WTC11 (cell line): Measurements from ENCODE around the gene ASB4. TPM values are rescaled to one million over a fixed set of nuclear protein-coding genes. Genes with fewer than 3 reads are reported as not detected.

Source experiments
- ATAC-seq: fragments of 200-7000 bp; cut with Tn5 transposase; 2 replicates; pipeline ENCODE4 v1.10.0; 2021; ENCODE audit warnings: mild to moderate bottlenecking, moderate library complexity
- CTCF ChIA-PET: fragments of 300-600 bp; sonication (Branson Sonifier 250); formaldehyde crosslinking; loops from one replicate; lab custom pipeline; 2021; ENCODE audit warnings: antibody characterized with exemption; lab: Charles Lee
- POLR2A ChIA-PET: fragments of 350-600 bp; sonication (Branson Sonifier 250); formaldehyde crosslinking; loops from one replicate; lab custom pipeline; 2021; ENCODE audit warnings: antibody characterized with exemption; lab: Charles Lee
- DNase-seq: peaks from one replicate; pipeline ENCODE4 v3.0.0; 2021; ENCODE audit warnings: low spot score
- H3K27ac Mint-ChIP-seq: 2 replicates; pipeline ENCODE4 v1.8.0; 2021; ENCODE audit warnings: mixed read lengths
- H3K27me3 Mint-ChIP-seq: 2 replicates; pipeline ENCODE4 v1.8.0; 2021; ENCODE audit warnings: low read depth, mild to moderate bottlenecking, moderate library complexity, mixed read lengths
- H3K36me3 Mint-ChIP-seq: 2 replicates; pipeline ENCODE4 v1.8.0; 2021; ENCODE audit warnings: mixed read lengths
- H3K4me1 Mint-ChIP-seq: 2 replicates; pipeline ENCODE4 v1.8.0; 2022; ENCODE audit warnings: mixed read lengths
- H3K4me3 Mint-ChIP-seq: 2 replicates; pipeline ENCODE4 v1.8.0; 2021; ENCODE audit warnings: mild to moderate bottlenecking, moderate library complexity, mixed read lengths
- H3K9me3 Mint-ChIP-seq: 2 replicates; pipeline ENCODE4 v1.8.0; 2021; ENCODE audit warnings: mixed read lengths
- ATF3 ChIP-seq: sonication (generic); formaldehyde crosslinking; conservative IDR thresholded peaks from 2 replicates; pipeline ENCODE4 v1.8.1; 2022; ENCODE audit warnings: mild to moderate bottlenecking, missing genetic modification reagents
- ATF6 ChIP-seq: sonication (generic); formaldehyde crosslinking; IDR thresholded peaks from 2 replicates; pipeline ENCODE4 v1.8.1; 2023; ENCODE audit warnings: mild to moderate bottlenecking, missing genetic modification reagents
- CDX4 ChIP-seq: fragments of 250-450 bp; sonication (Bioruptor Pico); IDR thresholded peaks from 2 replicates; pipeline ENCODE4 v1.9.0; 2021; ENCODE audit warnings: moderate library complexity, mild to moderate bottlenecking, inconsistent platforms, borderline replicate concordance
- EMX1 ChIP-seq: fragments of 250-450 bp; sonication (Bioruptor Pico); IDR thresholded peaks from 2 replicates; pipeline ENCODE4 v1.8.0; 2021; ENCODE audit warnings: mild to moderate bottlenecking
- ERG ChIP-seq: fragments of 250-450 bp; sonication (Bioruptor Pico); IDR thresholded peaks from 2 replicates; pipeline ENCODE4 v1.8.0; 2021; ENCODE audit warnings: mild to moderate bottlenecking
- FOXJ3 ChIP-seq: sonication (generic); formaldehyde crosslinking; IDR thresholded peaks from 2 replicates; pipeline ENCODE4 v1.9.0; 2021; ENCODE audit warnings: missing genetic modification reagents, mild to moderate bottlenecking, borderline replicate concordance
- FOXK1 ChIP-seq: sonication (generic); formaldehyde crosslinking; IDR thresholded peaks from 2 replicates; pipeline ENCODE4 v1.8.0; 2022; ENCODE audit warnings: mild to moderate bottlenecking, moderate library complexity, missing genetic modification reagents
- IRF1 ChIP-seq: sonication (generic); formaldehyde crosslinking; IDR thresholded peaks from 2 replicates; pipeline ENCODE4 v1.8.0; 2023; ENCODE audit warnings: missing genetic modification reagents
- KAT7 ChIP-seq: sonication (generic); formaldehyde crosslinking; IDR thresholded peaks from 2 replicates; pipeline ENCODE4 v1.8.1; 2023; ENCODE audit warnings: missing genetic modification reagents, mild to moderate bottlenecking, borderline replicate concordance
- MXD4 ChIP-seq: fragments of 250-450 bp; sonication (Bioruptor Pico); IDR thresholded peaks from 2 replicates; pipeline ENCODE4 v1.8.0; 2021; ENCODE audit warnings: mild to moderate bottlenecking, moderate library complexity, borderline replicate concordance
- MYBL2 ChIP-seq: sonication (generic); formaldehyde crosslinking; IDR thresholded peaks from 2 replicates; pipeline ENCODE4 v1.8.1; 2023; ENCODE audit warnings: mild to moderate bottlenecking, moderate library complexity, missing genetic modification reagents
- NFATC4 ChIP-seq: fragments of 250-450 bp; sonication (Bioruptor Pico); IDR thresholded peaks from 2 replicates; pipeline ENCODE4 v1.9.0; 2021; ENCODE audit warnings: mild to moderate bottlenecking
- NFE2L1 ChIP-seq: sonication (generic); formaldehyde crosslinking; IDR thresholded peaks from 2 replicates; pipeline ENCODE4 v1.8.1; 2023; ENCODE audit warnings: missing genetic modification reagents
- NR3C1 ChIP-seq: sonication (generic); formaldehyde crosslinking; conservative IDR thresholded peaks from 2 replicates; pipeline ENCODE4 v1.8.1; 2023; ENCODE audit warnings: low read depth, mild to moderate bottlenecking, missing genetic modification reagents
- PRDM15 ChIP-seq: sonication (generic); formaldehyde crosslinking; IDR thresholded peaks from 2 replicates; pipeline ENCODE4 v1.8.0; 2022; ENCODE audit warnings: missing genetic modification reagents
- PRRX2 ChIP-seq: fragments of 250-450 bp; sonication (Bioruptor Pico); IDR thresholded peaks from 2 replicates; pipeline ENCODE4 v1.8.0; 2021; ENCODE audit warnings: mild to moderate bottlenecking
- SOX15 ChIP-seq: fragments of 250-450 bp; sonication (Bioruptor Pico); IDR thresholded peaks from 2 replicates; pipeline ENCODE4 v1.9.0; 2021; ENCODE audit warnings: mild to moderate bottlenecking
- TP53 ChIP-seq: sonication (generic); formaldehyde crosslinking; IDR thresholded peaks from 2 replicates; pipeline ENCODE4 v1.8.1; 2023; ENCODE audit warnings: mild to moderate bottlenecking, missing genetic modification reagents
- USF2 ChIP-seq: sonication (generic); formaldehyde crosslinking; IDR thresholded peaks from 2 replicates; pipeline ENCODE4 v1.8.1; 2023; ENCODE audit warnings: mild to moderate bottlenecking, missing genetic modification reagents, moderate library complexity
- ZNF219 ChIP-seq: sonication (generic); formaldehyde crosslinking; IDR thresholded peaks from 2 replicates; pipeline ENCODE4 v1.8.0; 2023; ENCODE audit warnings: missing genetic modification reagents, mild to moderate bottlenecking, borderline replicate concordance
- ZNF281 ChIP-seq: sonication (generic); formaldehyde crosslinking; IDR thresholded peaks from 2 replicates; pipeline ENCODE4 v1.8.0; 2023; ENCODE audit warnings: mild to moderate bottlenecking, missing genetic modification reagents
- ZNF423 ChIP-seq: fragments of 250-450 bp; sonication (Bioruptor Pico); IDR thresholded peaks from 2 replicates; pipeline ENCODE4 v2.1.2; 2022; ENCODE audit warnings: mild to moderate bottlenecking, moderate library complexity
- total RNA-seq: library from RNA; stranded (reverse); gene quantifications from 3 replicates; pipeline ENCODE4 v1.2.3, GENCODE V29; 2021

ASB4 gene
- total RNA-seq, 1 experiment from 2014 or later = not detected

GRCh38 chr7:95537468-95537867 is 51.7 kb downstream of the ASB4 start:
- no peaks in the 10 kb centered on the region for H3K4me1 Mint-ChIP-seq
- H3K36me3 Mint-ChIP-seq = no peaks in the 10 kb centered on the region
- no peak overlapping the region for H3K4me3 Mint-ChIP-seq
- ChIA-PET CTCF (no interaction called here), POLR2A (no interaction called here)
- no peak for DNase-seq
- no peak for TF ChIP-seq USF2
- no peak for TF ChIP-seq ZNF281
- no peak for TF ChIP-seq TP53 (CRISPR knock-in tag)
- TF ChIP-seq MYBL2 (CRISPR knock-in tag) = no peak
- no peak for TF ChIP-seq NR3C1 (CRISPR knock-in tag)
- no peak for TF ChIP-seq ERG
- no peak for TF ChIP-seq NFE2L1
- TF ChIP-seq CDX4 = no peak
- TF ChIP-seq SOX15 (CRISPR knock-in tag) = no peak
- no peak for TF ChIP-seq NFATC4 (CRISPR knock-in tag)
- no peak for TF ChIP-seq FOXK1 (CRISPR knock-in tag)
- TF ChIP-seq ZNF423 (CRISPR knock-in tag) = no peak
- TF ChIP-seq EMX1 = no peak
- no peak overlapping the region for H3K27ac Mint-ChIP-seq
- H3K27me3 Mint-ChIP-seq = peaks cover 6% of the 10 kb centered on the region; the same call in 1 of the 2 replicates
- no peak for ATAC-seq
- no peaks in the 10 kb centered on the region for H3K9me3 Mint-ChIP-seq

- CTCF ChIA-PET = interaction anchor here (1.1 to 1.2 kb wide), 2 partner anchors 143 to 148 kb away, joined by 3 to 4 read pairs; no protein-coding TSS in a partner anchor
- Mint-ChIP-seq H3K4me3 (no peak overlapping the region), H3K4me1 (no peaks in the 10 kb centered on the region), H3K27ac (no peak overlapping the region), H3K36me3 (no peaks in the 10 kb centered on the region), H3K27me3 (peaks cover 6% of the 10 kb centered on the region; the same call in 1 of the 2 replicates), H3K9me3 (no peaks in the 10 kb centered on the region)
- ATAC-seq (no peak), DNase-seq (no peak)
- POLR2A ChIA-PET = no interaction called here
- no peak for TF ChIP-seq MXD4
- no peak for TF ChIP-seq IRF1 (CRISPR knock-in tag)
- TF ChIP-seq PRRX2 (CRISPR knock-in tag) = no peak
- no peak for TF ChIP-seq KAT7 (CRISPR knock-in tag)
- TF ChIP-seq CDX4 = no peak
- no peak for TF ChIP-seq ZNF219 (CRISPR knock-in tag)
- no peak for TF ChIP-seq PRDM15 (CRISPR knock-in tag)
- TF ChIP-seq ATF3 (CRISPR knock-in tag) = no peak
- TF ChIP-seq FOXJ3 = no peak
- TF ChIP-seq ATF6 (CRISPR knock-in tag) = no peak
Measured at GRCh38 chr7:95539426-95539825, 53.7 kb downstream of the ASB4 start.
